Measurements from ENCODE around the gene PFKL. TPM values are rescaled to one million over a fixed set of nuclear protein-coding genes. Genes with fewer than 3 reads are reported as not detected.

The PFKL gene
- total and polyA plus RNA-seq, 2 donors (not counting 1 experiment from before 2014, with no cell fraction given): 54.8 to 125 TPM

DNA sequence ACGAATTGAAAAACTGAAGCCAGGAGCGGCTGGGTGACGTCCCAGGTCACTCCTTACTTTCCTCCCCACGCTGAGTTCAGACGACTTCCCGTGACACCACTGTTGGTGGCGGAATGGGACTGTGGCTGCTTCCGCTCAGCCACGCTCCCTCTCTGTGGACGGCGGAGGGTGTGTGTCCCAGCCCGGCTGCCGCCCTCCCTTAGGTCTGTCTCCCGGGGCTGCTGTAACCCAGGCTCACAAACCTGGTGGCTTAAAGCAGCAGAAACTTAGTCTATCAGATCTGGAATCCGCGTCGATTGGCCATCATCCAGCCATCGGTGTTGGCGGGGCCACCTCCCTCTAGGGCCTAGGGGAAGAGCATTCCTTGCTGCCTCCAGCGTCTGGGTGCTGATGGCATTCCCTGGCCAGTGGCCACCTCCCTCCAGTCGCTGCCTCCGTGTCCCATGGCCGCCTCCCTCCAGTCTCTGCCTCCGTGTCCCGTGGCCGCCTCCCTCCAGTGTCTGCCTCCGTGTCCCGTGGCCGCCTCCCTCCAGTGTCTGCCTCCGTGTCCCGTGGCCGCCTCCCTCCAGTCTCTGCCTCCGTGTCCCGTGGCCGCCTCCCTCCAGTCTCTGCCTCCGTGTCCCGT is 71.0 kb downstream of the PFKL start:
- Histone ChIP-seq H3K9me3 (ENCODE audit: control insufficient read depth, insufficient read depth, low read depth, low read length) (no peaks in the 10 kb centered on the region), H3K4me2 (ENCODE audit: extremely low read depth, insufficient read depth, low read length) (no peak overlapping the region), H3K4me3 (replicated peaks in 1 of 4; ENCODE audit: control extremely low read depth in 1 of 4, insufficient read depth in 1 of 4, low read depth in 3 of 4, low read length in 4 of 4) (no peak overlapping the region), H3K79me2 (ENCODE audit: control insufficient read depth, insufficient read depth, low read length) (no peaks in the 10 kb centered on the region), H2AFZ (ENCODE audit: low read length) (no peak overlapping the region), H3K27me3 (ENCODE audit: control insufficient read depth, insufficient read depth, low read length) (no peaks in the 10 kb centered on the region), H4K20me1 (ENCODE audit: control insufficient read depth, extremely low read depth, insufficient read depth, low read length) (no peaks in the 10 kb centered on the region), H3K4me1 (ENCODE audit: control insufficient read depth, extremely low read depth, insufficient read depth, low read length) (no peaks in the 10 kb centered on the region), H3K27ac (ENCODE audit: insufficient read depth, low read length) (no peak overlapping the region), H3K36me3 (ENCODE audit: control insufficient read depth, insufficient read depth, low read length) (no peaks in the 10 kb centered on the region), H3K9ac (ENCODE audit: insufficient read depth, low read length) (no peak overlapping the region)
- TF ChIP-seq, protein P1, sequence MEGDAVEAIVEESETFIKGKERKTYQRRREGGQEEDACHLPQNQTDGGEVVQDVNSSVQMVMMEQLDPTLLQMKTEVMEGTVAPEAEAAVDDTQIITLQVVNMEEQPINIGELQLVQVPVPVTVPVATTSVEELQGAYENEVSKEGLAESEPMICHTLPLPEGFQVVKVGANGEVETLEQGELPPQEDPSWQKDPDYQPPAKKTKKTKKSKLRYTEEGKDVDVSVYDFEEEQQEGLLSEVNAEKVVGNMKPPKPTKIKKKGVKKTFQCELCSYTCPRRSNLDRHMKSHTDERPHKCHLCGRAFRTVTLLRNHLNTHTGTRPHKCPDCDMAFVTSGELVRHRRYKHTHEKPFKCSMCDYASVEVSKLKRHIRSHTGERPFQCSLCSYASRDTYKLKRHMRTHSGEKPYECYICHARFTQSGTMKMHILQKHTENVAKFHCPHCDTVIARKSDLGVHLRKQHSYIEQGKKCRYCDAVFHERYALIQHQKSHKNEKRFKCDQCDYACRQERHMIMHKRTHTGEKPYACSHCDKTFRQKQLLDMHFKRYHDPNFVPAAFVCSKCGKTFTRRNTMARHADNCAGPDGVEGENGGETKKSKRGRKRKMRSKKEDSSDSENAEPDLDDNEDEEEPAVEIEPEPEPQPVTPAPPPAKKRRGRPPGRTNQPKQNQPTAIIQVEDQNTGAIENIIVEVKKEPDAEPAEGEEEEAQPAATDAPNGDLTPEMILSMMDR (conservative IDR thresholded peaks at IDR 0.05 in 1 of 2, IDR thresholded peaks at IDR 0.05 in 1 of 2; ENCODE audit: low read depth in 1 of 2, low read length in 2 of 2): no peak
- DNase-seq (ENCODE audit: low read depth in 2 of 2): no peak

DNA sequence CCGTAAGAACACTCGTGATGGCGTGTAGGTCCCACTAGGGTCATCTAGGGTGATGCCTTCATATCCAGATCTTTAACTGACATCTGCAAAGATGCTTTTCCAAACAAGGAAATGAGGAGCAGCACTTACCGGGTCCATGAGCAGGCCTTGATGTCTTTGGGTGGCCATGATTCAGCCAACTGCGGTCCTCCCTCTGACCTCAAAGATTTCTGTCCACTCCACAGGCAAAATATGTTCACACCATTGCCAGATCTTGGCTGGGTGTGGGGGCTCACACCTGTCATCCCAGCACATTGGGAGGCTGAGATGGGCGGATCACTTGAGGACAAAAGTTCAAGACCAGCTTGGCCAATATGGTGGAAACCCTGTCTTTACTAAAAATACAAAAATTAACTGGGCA is 71.7 kb downstream of the PFKL start:
- Histone ChIP-seq H3K79me2 (ENCODE audit: control insufficient read depth, insufficient read depth, low read length) (no peaks in the 10 kb centered on the region), H3K9me3 (ENCODE audit: control insufficient read depth, insufficient read depth, low read depth, low read length) (no peaks in the 10 kb centered on the region), H4K20me1 (ENCODE audit: control insufficient read depth, extremely low read depth, insufficient read depth, low read length) (no peaks in the 10 kb centered on the region), H3K4me1 (ENCODE audit: control insufficient read depth, extremely low read depth, insufficient read depth, low read length) (no peaks in the 10 kb centered on the region), H3K27ac (ENCODE audit: insufficient read depth, low read length) (no peak overlapping the region), H3K36me3 (ENCODE audit: control insufficient read depth, insufficient read depth, low read length) (no peaks in the 10 kb centered on the region), H3K9ac (ENCODE audit: insufficient read depth, low read length) (no peak overlapping the region), H2AFZ (ENCODE audit: low read length) (no peak overlapping the region), H3K4me3 (replicated peaks in 1 of 4; ENCODE audit: control extremely low read depth in 1 of 4, insufficient read depth in 1 of 4, low read depth in 3 of 4, low read length in 4 of 4) (no peak overlapping the region), H3K27me3 (ENCODE audit: control insufficient read depth, insufficient read depth, low read length) (no peaks in the 10 kb centered on the region), H3K4me2 (ENCODE audit: extremely low read depth, insufficient read depth, low read length) (no peak overlapping the region)
- TF ChIP-seq, protein P1 (conservative IDR thresholded peaks at IDR 0.05 in 1 of 2, IDR thresholded peaks at IDR 0.05 in 1 of 2; ENCODE audit: low read depth in 1 of 2, low read length in 2 of 2): no peak
- no peak for TF ChIP-seq EZH2 (IDR thresholded peaks at IDR 0.05; ENCODE audit: low read length, missing control alignments)
- no peak for DNase-seq (ENCODE audit: low read depth in 2 of 2)

DNA sequence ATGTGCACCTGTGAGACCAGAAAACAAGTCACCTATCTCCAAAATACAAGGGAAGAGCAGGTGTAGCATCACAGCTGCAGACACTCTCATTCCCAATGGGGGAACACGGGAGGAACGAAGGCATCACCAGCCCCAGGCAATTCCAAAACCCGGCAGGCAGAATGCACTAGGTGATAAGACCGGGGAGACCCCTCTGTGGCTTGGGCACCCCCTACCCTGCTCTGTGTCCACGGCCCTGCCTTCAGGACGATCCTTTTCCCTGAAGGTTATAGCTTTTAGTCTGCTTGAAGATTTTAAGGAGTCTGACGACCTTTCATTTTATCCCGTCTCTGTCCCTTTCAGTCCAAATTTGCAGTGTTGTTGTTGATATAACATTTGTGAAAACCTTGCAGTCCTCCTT is 72.8 kb downstream of the PFKL start:
- no peak overlapping the region for H2AFZ ChIP-seq (ENCODE audit: low read length)
- H3K27me3 ChIP-seq (ENCODE audit: control insufficient read depth, insufficient read depth, low read length): no peaks in the 10 kb centered on the region
- no peaks in the 10 kb centered on the region for H3K4me1 ChIP-seq (ENCODE audit: control insufficient read depth, extremely low read depth, insufficient read depth, low read length)
- no peak overlapping the region for H3K4me2 ChIP-seq (ENCODE audit: extremely low read depth, insufficient read depth, low read length)
- no peak overlapping the region for H3K9ac ChIP-seq (ENCODE audit: insufficient read depth, low read length)
- no peak for TF ChIP-seq EZH2 (IDR thresholded peaks at IDR 0.05; ENCODE audit: low read length, missing control alignments)
- TF ChIP-seq, protein P1 (conservative IDR thresholded peaks at IDR 0.05 in 1 of 2, IDR thresholded peaks at IDR 0.05 in 1 of 2; ENCODE audit: low read depth in 1 of 2, low read length in 2 of 2): no peak
- no peaks in the 10 kb centered on the region for H3K79me2 ChIP-seq (ENCODE audit: control insufficient read depth, insufficient read depth, low read length)
- H3K27ac ChIP-seq (ENCODE audit: insufficient read depth, low read length): no peak overlapping the region
- no peak for DNase-seq (ENCODE audit: low read depth in 2 of 2)
- no peaks in the 10 kb centered on the region for H3K9me3 ChIP-seq (ENCODE audit: control insufficient read depth, insufficient read depth, low read depth, low read length)
- no peak overlapping the region for H3K4me3 ChIP-seq (replicated peaks in 1 of 4; ENCODE audit: control extremely low read depth in 1 of 4, insufficient read depth in 1 of 4, low read depth in 3 of 4, low read length in 4 of 4)
- H4K20me1 ChIP-seq (ENCODE audit: control insufficient read depth, extremely low read depth, insufficient read depth, low read length): no peaks in the 10 kb centered on the region
- H3K36me3 ChIP-seq (ENCODE audit: control insufficient read depth, insufficient read depth, low read length): no peaks in the 10 kb centered on the region
